Measurements from ENCODE around the gene SRPK2. TPM values are rescaled to one million over a fixed set of nuclear protein-coding genes. Genes with fewer than 3 reads are reported as not detected.

Gene SRPK2
- total and polyA plus RNA-seq, 2 of the 13 experiments (the other 11 are each of a cell fraction or from before 2014, with no cell fraction given) = 10.1 to 22.3 TPM

DNA sequence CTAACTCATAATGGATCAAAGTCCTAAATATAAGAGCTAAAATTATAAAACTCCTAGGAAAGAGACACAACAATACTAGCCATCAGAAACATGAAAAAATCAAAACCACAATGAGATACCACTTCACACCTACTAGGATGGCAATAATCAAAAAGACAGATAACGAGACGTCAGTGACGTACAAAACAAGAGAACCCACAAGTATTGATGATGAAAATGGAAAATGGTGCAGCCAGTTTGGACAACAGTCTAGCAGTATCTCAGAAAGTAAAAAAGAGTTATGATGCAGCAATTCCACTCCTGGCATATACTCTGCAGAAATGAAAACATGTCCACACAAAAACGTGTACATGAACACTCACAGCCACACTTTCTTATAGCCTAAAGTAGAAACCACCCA lies 173.5 kb downstream of the SRPK2 start:
- TF ChIP-seq ZNF563 (CRISPR knock-in tag; IDR thresholded peaks at IDR 0.05) (no peak), ZNF30 (CRISPR knock-in tag; IDR thresholded peaks at IDR 0.05) (no peak), MEIS1 (CRISPR knock-in tag; IDR thresholded peaks at IDR 0.05; ENCODE audit: borderline replicate concordance) (no peak)
- Histone ChIP-seq H3K4me1 (ENCODE audit: insufficient read depth, low read length) (0 out of 2 replicates have a peak, but pooled peaks cover 4% of the 10 kb centered on the region), H3K36me3 (replicated peaks in 1 of 2; ENCODE audit: control insufficient read depth in 1 of 2, insufficient read depth in 2 of 2, low read length in 2 of 2) (no peaks in the 10 kb centered on the region), H3K9ac (ENCODE audit: insufficient read depth, low read depth, low read length) (no peak overlapping the region), H3K4me2 (ENCODE audit: low read depth, low read length) (no peak overlapping the region), H3K27ac (ENCODE audit: extremely low read length, insufficient read depth, low read length) (no peak overlapping the region), H3K9me3 (ENCODE audit: low read length) (no peaks in the 10 kb centered on the region), H2AFZ (ENCODE audit: low read length) (no peak overlapping the region), H4K20me1 (ENCODE audit: insufficient read depth, low read length) (no peaks in the 10 kb centered on the region), H3K27me3 (ENCODE audit: control insufficient read depth in 1 of 2, insufficient read depth in 2 of 2, low read length in 2 of 2) (no peaks in the 10 kb centered on the region), H3K4me3 (replicated peaks in 1 of 3; ENCODE audit: insufficient read depth in 1 of 3, low read depth in 2 of 3, low read length in 3 of 3) (no peak overlapping the region), H3K79me2 (ENCODE audit: insufficient read depth, low read length) (peaks cover 21% of the 10 kb centered on the region)
- ChIA-PET POLR2A (no interaction called here), CTCF (ENCODE audit: low intra/inter-chr PET ratio, low total read pairs) (no interaction called here)
- BruUV-seq (replicated peaks) = no TSS peak
- DNase-seq (ENCODE audit: low spot score) (no peak), FAIRE-seq (no peak), ATAC-seq (no peak)
- 95% methylated on average over 4 of the region's 4 CpGs for WGBS (ENCODE audit: low lambda C conversion rate)
- in situ Hi-C loops (cut with HindIII; ENCODE audit: extremely low pct_ligation_motif_present, low pct_unique_long_range_greater_than_20kb) = no loop called here
- intact Hi-C loops (cut with micrococcal nuclease; ENCODE audit: unreplicated experiment) = no loop called here

DNA sequence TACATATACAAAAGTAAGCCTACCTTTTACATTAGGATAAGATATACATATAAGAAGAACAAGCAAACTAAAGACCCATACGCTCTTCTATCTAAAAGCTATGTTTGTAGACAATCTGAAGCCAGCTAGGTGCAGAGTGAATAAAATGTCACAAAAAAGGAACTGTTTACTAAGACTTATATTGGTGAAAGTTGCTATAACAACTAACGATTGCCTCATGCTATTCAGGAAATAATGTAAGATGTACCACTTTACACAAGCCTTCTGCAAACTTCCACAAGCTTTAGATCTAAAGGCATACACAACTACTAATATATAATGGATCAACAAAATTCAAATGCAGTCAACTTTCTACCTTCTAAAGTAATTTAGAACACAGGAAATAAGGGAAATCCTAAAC lies 175.1 kb downstream of the SRPK2 start:
- ChIA-PET POLR2A (no interaction called here), CTCF (ENCODE audit: low intra/inter-chr PET ratio, low total read pairs) (no interaction called here)
- Histone ChIP-seq H4K20me1 (ENCODE audit: insufficient read depth, low read length) (no peaks in the 10 kb centered on the region), H2AFZ (ENCODE audit: low read length) (no peak overlapping the region), H3K4me3 (replicated peaks in 1 of 3; ENCODE audit: insufficient read depth in 1 of 3, low read depth in 2 of 3, low read length in 3 of 3) (no peak overlapping the region), H3K79me2 (ENCODE audit: insufficient read depth, low read length) (peaks cover 15% of the 10 kb centered on the region), H3K36me3 (replicated peaks in 1 of 2; ENCODE audit: control insufficient read depth in 1 of 2, insufficient read depth in 2 of 2, low read length in 2 of 2) (no peaks in the 10 kb centered on the region), H3K27me3 (ENCODE audit: control insufficient read depth in 1 of 2, insufficient read depth in 2 of 2, low read length in 2 of 2) (no peaks in the 10 kb centered on the region), H3K9ac (ENCODE audit: insufficient read depth, low read depth, low read length) (no peak overlapping the region), H3K4me2 (ENCODE audit: low read depth, low read length) (no peak overlapping the region), H3K4me1 (ENCODE audit: insufficient read depth, low read length) (0 out of 2 replicates have a peak, but pooled peaks cover 4% of the 10 kb centered on the region), H3K27ac (ENCODE audit: extremely low read length, insufficient read depth, low read length) (no peak overlapping the region), H3K9me3 (ENCODE audit: low read length) (no peaks in the 10 kb centered on the region)
- ATAC-seq = no peak
- DNase-seq (ENCODE audit: low spot score) = no peak
- in situ Hi-C loops (cut with HindIII; ENCODE audit: extremely low pct_ligation_motif_present, low pct_unique_long_range_greater_than_20kb) = no loop called here
- no peak for TF ChIP-seq SRF (IDR thresholded peaks at IDR 0.05; ENCODE audit: low read depth, low read length)
- intact Hi-C loops (cut with micrococcal nuclease; ENCODE audit: unreplicated experiment) = loop anchor here (1.0 kb wide), 1 partner anchor 10 kb away; no protein-coding TSS in a partner anchor
- 94% methylated on average over 2 of the region's 2 CpGs for WGBS (ENCODE audit: low lambda C conversion rate)
- BruUV-seq (replicated peaks) = no TSS peak
- FAIRE-seq = no peak

All from HepG2 (cell line).